Measurements from ENCODE around the gene UBQLN4.

Gene UBQLN4

DNA sequence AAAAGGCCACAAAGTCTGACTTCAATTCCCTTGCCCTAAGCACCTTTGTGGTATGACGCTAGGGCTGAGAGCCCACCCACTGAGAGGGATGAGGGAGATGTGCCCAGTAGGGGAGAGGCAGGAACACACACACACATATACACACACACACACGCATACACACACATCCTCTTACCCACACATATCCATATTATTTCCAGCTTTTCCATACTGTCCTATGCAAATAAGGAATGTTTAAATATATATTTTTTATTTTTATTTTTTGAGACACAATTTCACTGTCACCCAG, 10.3 kb upstream of the UBQLN4 start:
- no peak overlapping the region for H3K4me3 ChIP-seq (ENCODE audit: low read length, poor library complexity, severe bottlenecking)
- no peaks in the 10 kb centered on the region for H3F3A ChIP-seq (ENCODE audit: low read depth)
- H3K9ac ChIP-seq (ENCODE audit: low read depth, low read length, poor library complexity, severe bottlenecking) = no peak overlapping the region
- H3K79me2 ChIP-seq (ENCODE audit: insufficient read depth, low read length) = no peaks in the 10 kb centered on the region
- no peaks in the 10 kb centered on the region for H3K9me3 ChIP-seq (ENCODE audit: insufficient read depth, low read depth, low read length)
- H3K4me2 ChIP-seq (ENCODE audit: low read depth, low read length, poor library complexity, severe bottlenecking) = no peak overlapping the region
- H2AFZ ChIP-seq (ENCODE audit: low read length) = no peak overlapping the region
- H3K27me3 ChIP-seq (ENCODE audit: insufficient read depth, low read length, poor library complexity, severe bottlenecking) = no peaks in the 10 kb centered on the region
- no peaks in the 10 kb centered on the region for H4K20me1 ChIP-seq (ENCODE audit: insufficient read depth, low read length, poor library complexity, severe bottlenecking)
- H3K4me1 ChIP-seq (ENCODE audit: insufficient read depth, low read length, poor library complexity, severe bottlenecking) = no peaks in the 10 kb centered on the region
- H3K9me2 ChIP-seq (replicated peaks; ENCODE audit: low read depth, low read length) = no peaks in the 10 kb centered on the region
- TF ChIP-seq, protein P1, sequence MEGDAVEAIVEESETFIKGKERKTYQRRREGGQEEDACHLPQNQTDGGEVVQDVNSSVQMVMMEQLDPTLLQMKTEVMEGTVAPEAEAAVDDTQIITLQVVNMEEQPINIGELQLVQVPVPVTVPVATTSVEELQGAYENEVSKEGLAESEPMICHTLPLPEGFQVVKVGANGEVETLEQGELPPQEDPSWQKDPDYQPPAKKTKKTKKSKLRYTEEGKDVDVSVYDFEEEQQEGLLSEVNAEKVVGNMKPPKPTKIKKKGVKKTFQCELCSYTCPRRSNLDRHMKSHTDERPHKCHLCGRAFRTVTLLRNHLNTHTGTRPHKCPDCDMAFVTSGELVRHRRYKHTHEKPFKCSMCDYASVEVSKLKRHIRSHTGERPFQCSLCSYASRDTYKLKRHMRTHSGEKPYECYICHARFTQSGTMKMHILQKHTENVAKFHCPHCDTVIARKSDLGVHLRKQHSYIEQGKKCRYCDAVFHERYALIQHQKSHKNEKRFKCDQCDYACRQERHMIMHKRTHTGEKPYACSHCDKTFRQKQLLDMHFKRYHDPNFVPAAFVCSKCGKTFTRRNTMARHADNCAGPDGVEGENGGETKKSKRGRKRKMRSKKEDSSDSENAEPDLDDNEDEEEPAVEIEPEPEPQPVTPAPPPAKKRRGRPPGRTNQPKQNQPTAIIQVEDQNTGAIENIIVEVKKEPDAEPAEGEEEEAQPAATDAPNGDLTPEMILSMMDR (conservative IDR thresholded peaks at IDR 0.05; ENCODE audit: low read length) = no peak
- no peak for TF ChIP-seq EZH2phosphoT487 (IDR thresholded peaks at IDR 0.05; ENCODE audit: borderline replicate concordance)
- H3K36me3 ChIP-seq (ENCODE audit: insufficient read depth, low read length) = no peaks in the 10 kb centered on the region

DNA sequence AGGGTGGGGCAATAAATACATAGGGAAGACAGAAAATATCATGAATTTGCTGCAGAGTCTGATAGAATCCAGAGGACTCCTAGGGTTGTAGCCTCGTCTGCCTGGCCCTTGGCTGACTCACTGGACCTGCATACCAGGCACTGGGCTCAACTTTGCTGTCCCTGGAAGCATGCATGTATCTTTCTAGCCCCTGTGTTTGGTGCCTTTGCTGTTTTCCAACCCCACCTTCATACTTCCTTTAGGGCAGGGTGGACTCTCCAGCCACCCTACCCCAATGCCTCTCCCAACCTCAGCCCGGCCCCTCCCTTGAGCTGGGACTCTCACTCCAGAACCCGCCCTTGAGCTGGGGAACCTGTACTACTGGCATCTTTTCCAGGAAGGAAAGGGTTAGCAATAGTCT, 8.6 kb upstream of the UBQLN4 start:
- no peak overlapping the region for H3K4me3 ChIP-seq (ENCODE audit: low read length, poor library complexity, severe bottlenecking)
- no peaks in the 10 kb centered on the region for H3K4me1 ChIP-seq (ENCODE audit: insufficient read depth, low read length, poor library complexity, severe bottlenecking)
- H3K9ac ChIP-seq (ENCODE audit: low read depth, low read length, poor library complexity, severe bottlenecking) = no peak overlapping the region
- H3K4me2 ChIP-seq (ENCODE audit: low read depth, low read length, poor library complexity, severe bottlenecking) = no peak overlapping the region
- no peaks in the 10 kb centered on the region for H4K20me1 ChIP-seq (ENCODE audit: insufficient read depth, low read length, poor library complexity, severe bottlenecking)
- H3K27me3 ChIP-seq (ENCODE audit: insufficient read depth, low read length, poor library complexity, severe bottlenecking) = no peaks in the 10 kb centered on the region
- H3K9me3 ChIP-seq (ENCODE audit: insufficient read depth, low read depth, low read length) = no peaks in the 10 kb centered on the region
- H3K79me2 ChIP-seq (ENCODE audit: insufficient read depth, low read length) = no peaks in the 10 kb centered on the region
- no peak overlapping the region for H2AFZ ChIP-seq (ENCODE audit: low read length)
- no peaks in the 10 kb centered on the region for H3K36me3 ChIP-seq (ENCODE audit: insufficient read depth, low read length)
- H3K9me2 ChIP-seq (replicated peaks; ENCODE audit: low read depth, low read length) = no peaks in the 10 kb centered on the region
- H3F3A ChIP-seq (ENCODE audit: low read depth) = no peaks in the 10 kb centered on the region
- no peak for TF ChIP-seq EZH2phosphoT487 (IDR thresholded peaks at IDR 0.05; ENCODE audit: borderline replicate concordance)
- TF ChIP-seq, protein P1 (conservative IDR thresholded peaks at IDR 0.05; ENCODE audit: low read length) = no peak

DNA sequence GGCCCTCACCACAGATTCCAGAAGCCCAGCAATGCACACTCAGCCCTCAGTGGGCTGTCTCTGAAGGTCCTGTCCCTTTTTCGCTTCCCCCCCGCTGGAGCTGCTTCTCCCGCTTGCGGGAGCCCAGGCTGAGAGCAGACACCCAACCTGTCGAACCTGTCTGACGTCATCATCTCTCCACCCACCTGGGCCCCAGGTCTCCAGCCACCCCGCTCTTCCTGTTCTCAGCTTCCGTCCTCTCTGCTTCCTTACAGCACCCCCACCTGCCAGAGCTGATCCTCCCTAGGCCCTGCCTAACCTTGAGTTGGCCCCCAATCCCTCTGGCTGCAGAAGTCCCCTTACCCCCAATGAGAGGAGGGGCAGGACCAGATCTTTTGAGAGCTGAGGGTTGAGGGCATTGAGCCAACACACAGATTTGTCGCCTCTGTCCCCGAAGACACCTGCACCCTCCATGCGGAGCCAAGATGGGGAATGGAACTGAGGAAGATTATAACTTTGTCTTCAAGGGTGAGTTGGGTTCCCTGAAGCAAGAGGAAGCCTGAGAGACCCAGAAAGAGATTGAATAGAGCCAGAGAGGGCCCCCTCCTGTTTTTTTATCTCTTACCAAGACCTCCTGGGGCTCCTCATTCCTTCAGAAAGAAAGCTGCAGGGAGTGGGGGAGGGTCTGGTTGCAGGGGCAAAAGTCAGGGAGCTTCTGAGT, 7.5 kb upstream of the UBQLN4 start, which contains the start of gene RAB25:
Gene RAB25 (plus strand): TSS at position 224 of the 700 bp plus-strand sequence. CDS start 241 bp downstream, at position 465.
- H3K79me2 ChIP-seq (ENCODE audit: insufficient read depth, low read length) = peaks cover 5% of the 10 kb centered on the region; the same call in 1 of the 2 replicates
- no peak within 1 kb of the TSS for H3K4me2 ChIP-seq (ENCODE audit: low read depth, low read length, poor library complexity, severe bottlenecking)
- no peaks in the 10 kb centered on the region for H3K9me2 ChIP-seq (replicated peaks; ENCODE audit: low read depth, low read length)
- H2AFZ ChIP-seq (ENCODE audit: low read length) = no peak within 1 kb of the TSS
- no peak for TF ChIP-seq EZH2phosphoT487 (IDR thresholded peaks at IDR 0.05; ENCODE audit: borderline replicate concordance)
- TF ChIP-seq, protein P1 (conservative IDR thresholded peaks at IDR 0.05; ENCODE audit: low read length) = no peak
- H3K27me3 ChIP-seq (ENCODE audit: insufficient read depth, low read length, poor library complexity, severe bottlenecking) = no peaks in the 10 kb centered on the region
- H3K4me3 ChIP-seq (ENCODE audit: low read length, poor library complexity, severe bottlenecking) = no peak within 1 kb of the TSS
- no peaks in the 10 kb centered on the region for H3K9me3 ChIP-seq (ENCODE audit: insufficient read depth, low read depth, low read length)
- no peak within 1 kb of the TSS for H3K9ac ChIP-seq (ENCODE audit: low read depth, low read length, poor library complexity, severe bottlenecking)
- H4K20me1 ChIP-seq (ENCODE audit: insufficient read depth, low read length, poor library complexity, severe bottlenecking) = no peaks in the 10 kb centered on the region
- H3F3A ChIP-seq (ENCODE audit: low read depth) = no peaks in the 10 kb centered on the region
- H3K4me1 ChIP-seq (ENCODE audit: insufficient read depth, low read length, poor library complexity, severe bottlenecking) = peaks cover 4% of the 10 kb centered on the region
- H3K36me3 ChIP-seq (ENCODE audit: insufficient read depth, low read length) = no peaks in the 10 kb centered on the region
